CD4-positive, alpha-beta T cell treated with Interleukin-4 for 4 hours (primary cell): Measurements from ENCODE around the gene PARD3.

Experiments
- DNase-seq: peaks from one replicate; pipeline ENCODE4 v3.0.0-alpha.2; 2020

The PARD3 gene

DNA sequence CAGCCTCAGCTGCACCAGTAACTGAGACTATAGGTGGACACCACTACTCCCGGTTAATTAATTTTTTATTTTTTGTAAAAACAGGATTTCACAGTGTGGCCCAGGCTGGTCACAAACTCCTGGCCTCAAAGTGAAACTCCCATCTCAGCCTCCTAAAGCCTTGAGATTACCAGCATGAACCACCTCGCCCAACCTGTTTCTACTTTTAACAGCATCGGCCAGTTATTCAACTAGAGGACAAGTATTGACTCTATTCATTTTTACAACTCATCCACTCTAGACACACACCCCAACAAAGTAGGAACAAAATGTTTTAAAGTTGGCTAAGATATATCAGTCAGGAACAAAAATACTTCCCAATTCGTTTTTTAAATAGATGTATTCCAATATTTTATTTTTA lies 334.8 kb downstream of the PARD3 start:
- DNase-seq = no peak

DNA sequence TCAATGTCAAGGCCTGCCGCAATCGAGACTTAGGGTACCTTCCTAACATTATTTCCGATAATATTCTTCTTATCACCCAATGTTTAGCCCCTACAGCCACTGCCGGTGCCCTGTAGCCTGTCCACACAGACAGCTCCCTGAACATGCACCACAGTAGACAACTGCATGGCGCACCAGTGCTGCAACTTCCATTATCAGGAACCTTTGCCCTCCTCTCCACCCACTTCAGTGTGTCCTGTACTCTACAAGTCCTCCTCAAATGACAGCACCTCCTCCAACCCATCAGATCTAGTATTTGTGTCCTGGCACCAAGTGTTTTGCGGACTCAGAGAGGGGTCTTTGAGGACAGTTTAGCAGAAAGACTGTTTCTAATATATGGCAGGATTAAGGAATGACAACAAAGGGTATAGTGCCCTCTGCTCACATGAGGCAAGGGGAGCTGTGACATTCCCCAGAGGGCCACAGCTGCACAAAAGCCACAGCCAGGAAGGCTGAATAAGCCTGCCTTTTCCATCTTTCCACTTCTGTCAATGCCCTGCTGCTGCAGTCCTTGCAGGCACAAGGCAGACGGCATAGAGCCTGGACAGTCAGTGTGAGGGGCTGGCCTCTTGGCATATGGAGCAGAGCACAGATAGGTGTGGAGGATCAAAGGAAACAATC lies 335.4 kb downstream of the PARD3 start:
- no peak for DNase-seq

DNA sequence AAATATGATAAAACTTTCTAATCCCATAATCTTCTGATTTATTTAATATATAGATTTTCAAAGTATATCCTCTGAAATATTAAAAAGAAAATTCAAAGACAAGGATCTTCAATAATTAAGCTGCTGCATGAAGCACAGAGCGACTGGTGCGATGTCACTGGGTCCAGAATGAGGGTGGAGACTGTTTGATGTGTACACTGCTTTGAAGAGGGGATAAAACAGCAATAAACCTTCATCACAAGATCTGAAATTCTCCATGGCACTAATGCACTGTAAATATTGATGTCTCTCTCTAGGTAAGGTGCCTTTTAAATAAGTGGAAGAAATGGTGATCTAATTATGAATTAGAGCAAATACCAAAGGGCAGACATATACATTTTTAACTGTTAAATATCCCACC lies 337.8 kb downstream of the PARD3 start:
- DNase-seq = no peak

DNA sequence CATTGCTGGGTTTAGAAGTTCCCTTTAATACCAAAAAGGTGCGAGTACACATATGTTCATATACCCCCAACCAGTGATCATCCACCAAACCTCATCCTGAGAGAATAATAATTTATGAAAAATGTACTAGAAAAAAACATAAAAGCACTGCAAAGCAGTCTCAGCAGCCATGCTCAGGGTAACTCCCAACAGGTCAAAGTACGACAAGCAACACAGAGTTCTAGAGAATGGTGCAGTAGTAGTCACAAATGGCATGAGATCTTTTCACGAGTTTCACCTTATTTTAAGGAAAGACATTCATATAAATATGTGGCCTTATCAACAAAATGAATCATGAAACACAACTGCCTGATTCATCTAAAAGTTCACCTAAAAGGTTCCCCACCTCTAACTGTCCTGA lies 338.5 kb downstream of the PARD3 start:
- DNase-seq = no peak

DNA sequence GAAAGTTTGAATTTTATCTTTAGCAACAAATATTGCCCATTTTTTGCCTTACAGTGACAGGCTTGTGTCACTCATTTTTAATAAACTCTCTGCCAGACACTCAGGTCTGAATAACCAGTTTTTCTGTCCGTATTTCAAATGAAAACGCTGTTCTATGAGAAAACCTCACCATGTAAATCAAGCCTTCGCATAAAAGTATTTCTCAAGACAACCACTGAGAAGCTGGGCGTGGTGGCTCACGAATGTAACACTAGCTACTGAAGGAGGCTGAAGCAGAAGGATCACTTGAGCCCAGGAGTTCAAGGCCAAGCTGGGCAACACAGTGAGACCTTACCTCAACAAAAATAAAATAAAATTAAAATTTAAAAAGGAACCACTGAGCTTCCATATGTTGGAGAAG lies 339.3 kb downstream of the PARD3 start:
- DNase-seq = no peak

DNA sequence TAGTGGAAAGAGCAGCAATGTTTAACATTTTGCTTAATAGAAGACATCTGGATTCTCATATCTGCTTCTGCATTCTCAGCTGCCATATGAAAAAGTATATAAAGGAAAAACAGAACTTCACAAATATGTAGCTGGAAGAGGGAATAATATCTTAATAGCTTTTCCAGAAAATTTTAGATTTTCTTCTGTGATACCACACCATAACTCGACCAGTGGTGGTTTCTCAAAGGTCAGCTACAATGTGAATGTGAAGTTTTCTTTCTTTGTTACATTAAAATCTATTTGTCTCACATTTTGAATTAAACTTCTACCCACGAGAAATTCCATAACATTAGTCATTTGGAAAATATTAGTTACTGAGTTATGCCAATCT lies 339.8 kb downstream of the PARD3 start:
- DNase-seq = no peak

DNA sequence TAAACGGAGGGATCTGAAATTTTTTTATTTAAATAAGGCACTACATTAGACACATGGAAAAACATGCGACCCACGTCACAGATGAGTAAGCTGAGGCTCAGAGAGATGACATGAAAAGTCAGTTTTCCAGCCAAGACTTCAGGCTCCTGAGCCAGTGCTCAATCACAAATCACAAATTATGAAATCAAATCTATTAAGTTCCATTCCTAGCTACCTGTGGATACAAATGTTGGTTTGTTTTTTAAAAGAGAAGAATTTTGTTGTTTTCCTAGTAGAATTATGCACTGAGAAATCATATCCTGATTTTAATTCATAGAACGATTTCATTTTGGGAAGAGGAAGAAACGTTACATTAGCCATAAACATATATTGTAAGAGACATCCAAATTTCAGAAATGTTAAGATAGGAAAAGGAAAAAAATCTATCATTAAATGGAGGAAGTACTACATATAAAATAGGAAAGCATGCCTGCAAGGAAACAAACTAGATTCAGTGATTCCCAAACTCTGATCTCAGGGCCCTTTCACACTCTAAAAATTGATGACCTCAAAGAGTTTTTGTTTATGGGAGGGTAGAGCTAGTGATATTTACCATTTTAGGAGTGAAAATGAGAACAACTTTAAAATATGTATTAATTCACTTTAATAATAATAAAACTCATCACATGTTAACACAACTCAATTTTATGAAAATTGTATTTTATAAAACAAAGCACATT lies 340.4 kb downstream of the PARD3 start:
- no peak for DNase-seq

DNA sequence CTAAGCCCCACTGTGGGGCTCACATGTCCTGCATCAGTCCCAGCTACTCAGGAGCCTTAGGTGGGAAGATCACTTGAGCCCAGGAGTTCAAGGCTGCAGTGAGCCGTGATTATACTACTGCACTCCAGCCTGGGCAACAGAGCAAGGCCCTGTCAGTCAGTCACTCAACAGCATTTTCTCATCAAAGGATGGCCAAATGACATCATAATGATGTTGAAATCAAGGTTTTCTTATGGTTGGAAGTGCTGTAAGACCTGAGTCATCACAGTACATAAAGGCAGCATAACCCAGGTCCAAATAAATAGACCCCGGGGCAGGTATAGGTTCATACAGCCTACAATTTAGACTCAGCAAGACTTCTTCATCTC lies 341.1 kb downstream of the PARD3 start:
- DNase-seq = no peak

DNA sequence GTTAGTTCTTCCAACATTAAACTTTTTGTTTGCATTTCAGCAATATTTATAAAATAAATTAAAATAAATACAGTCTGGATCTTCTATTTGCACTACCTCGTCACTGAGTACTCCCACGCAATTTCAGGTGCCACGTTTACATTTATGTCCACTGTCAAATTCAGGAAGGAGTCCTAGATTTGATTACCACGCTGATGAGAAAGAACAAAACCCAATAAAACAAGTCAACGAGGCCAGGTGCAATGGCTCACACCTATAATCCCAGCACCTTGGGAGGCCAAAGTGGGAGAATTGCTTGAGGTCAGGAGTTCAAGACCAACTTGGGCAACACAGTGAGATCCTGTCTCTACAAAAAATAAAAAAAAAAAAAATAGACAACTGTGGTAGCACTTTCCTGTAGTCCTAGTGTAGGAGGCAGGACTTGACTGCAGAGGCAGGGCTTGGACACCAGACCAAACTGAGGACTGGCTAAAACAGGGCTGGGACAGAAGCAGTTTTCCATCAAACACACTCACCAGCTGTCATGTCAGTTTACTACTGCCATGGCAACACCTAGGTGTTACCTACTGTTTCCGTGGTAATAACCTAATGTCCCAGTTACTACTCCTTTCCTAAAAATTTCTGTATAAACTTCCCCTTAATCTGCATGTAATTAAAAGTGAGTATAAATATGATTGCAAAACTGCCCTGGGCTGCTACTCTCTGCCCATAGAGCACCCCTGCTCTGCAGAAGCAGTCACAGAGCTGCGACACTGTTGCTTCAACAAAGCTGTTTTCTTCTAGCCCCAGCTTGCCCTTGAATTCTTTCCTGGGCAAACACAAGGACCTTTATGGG lies 341.7 kb downstream of the PARD3 start:
- DNase-seq = no peak

DNA sequence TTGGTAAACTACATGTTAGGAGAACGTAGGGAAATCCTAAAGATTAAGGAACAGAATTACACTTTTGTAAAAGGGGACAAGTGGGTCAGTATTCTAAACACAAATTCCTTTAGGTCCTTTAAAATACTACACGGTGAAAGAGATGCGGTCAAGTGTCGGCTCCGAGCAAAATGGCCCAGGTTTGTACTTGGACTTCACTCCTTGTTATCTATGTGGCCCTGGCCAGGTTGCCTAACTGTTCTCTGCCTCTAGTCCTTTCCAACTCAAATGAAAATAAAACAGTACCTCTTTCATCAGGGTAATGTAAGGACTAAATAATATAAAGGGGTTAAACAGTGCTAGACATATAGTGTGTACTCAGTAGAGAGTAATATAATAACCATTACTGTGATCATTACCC lies 344.8 kb downstream of the PARD3 start:
- DNase-seq = no peak

DNA sequence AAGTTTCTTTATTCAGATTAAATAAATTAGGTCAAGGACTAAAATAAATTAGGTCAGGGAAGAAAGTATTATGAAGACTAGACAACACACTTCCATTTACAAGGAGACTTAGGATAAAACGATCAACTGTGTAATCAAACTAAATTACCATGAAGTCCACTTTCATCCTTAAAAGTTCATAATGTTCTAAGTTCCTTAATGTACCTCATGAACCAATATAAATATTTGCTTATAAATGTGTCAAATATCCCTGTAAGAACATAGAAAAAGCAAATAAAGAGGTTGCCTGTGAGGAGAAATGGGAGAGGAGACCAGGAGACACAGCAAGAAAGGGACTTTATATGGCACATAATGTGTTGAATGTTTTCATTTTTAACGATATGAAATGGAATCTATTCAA lies 345.6 kb downstream of the PARD3 start:
- no peak for DNase-seq

DNA sequence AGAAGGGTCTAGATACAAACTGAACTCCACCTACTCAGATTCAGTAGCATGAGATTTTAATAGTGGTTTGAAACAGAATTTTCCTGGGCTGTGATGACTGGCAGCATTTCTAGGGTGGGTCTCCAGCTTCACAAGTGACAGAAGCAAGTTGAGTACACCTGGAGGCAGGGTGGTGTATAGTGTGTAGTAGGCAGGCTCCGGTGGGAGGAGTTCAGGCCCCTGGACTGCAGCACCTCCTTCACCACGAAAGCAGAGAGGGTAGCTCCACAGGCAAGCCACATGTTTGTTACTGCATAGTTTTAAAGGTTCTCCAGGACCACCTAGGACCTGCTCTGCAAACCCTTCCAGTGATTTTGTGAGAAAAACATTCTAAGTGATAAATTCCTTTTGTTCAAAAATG lies 347.2 kb downstream of the PARD3 start:
- DNase-seq = no peak

DNA sequence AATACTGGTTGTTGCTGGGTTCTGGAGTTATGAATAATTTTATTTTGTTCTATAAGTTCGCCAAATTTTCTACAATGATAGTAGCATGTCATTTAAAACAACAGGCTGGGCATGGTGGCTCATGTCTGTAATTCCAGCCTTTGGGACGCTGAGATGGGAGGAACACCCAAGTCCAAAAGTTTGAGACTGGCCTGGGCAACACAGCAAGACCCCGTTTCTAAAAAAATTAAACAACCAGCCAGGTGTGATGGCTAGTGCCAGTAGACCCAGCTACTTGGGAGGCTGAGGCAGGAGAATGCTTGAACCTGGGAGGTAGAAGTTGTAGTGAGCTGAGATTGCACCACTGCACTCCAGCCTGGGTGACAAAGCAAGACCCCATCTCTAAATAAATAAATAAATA lies 347.7 kb downstream of the PARD3 start:
- no peak for DNase-seq

DNA sequence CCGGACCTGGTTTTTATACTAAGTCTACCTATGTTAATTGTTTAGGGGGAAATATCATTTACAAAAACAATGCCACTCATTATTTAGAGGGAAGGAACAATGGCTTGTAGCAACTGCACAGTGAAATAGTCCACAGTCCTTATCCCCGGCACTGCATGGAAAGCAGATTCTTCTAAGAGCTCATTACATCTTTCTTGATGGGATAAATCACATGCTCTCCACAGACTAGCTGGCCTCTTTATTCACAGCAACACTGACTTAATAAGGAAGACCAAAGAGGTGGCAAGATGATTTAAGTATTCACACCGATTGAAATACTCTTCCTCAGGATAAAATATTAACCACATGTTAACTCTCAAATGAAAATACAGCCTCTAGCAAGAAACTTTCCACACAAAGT lies 349.4 kb downstream of the PARD3 start:
- no peak for DNase-seq

DNA sequence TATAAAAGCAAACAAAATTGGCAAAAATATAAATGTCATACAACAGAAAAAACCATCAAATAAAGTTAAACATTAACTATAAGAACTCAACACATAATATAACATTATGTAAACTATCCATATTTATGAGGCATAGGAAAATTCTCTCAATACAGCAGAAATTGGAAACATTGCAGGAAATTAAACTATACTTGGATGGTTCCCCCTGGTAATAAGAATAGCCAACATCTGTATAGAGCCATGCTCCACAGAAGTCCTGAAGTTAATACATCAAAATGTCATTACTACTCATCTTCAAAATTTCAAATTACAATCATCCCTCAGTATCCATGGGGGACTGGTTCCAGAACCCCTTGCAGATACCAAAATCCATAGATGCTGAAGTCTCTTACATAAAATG lies 350.5 kb downstream of the PARD3 start:
- no peak for DNase-seq

DNA sequence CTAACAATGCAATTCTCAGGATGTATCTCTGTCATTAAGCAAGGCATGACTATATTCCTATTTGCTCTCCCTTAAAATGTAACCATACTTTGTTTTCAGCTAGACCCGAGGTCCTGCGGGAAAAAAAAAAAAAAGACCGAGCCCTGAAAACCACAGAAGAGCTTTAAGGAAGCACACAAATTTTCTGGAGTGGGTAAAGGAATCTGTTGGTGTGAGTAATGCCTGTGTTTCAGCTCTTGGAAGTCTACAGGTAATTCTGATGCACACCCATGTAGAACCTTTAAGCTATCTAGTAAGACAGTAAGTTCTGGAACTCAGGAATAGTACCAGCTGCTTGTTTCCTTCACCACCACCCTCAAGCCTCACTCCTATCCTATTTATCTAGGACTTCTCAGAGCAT lies 351.1 kb downstream of the PARD3 start:
- DNase-seq = no peak

DNA sequence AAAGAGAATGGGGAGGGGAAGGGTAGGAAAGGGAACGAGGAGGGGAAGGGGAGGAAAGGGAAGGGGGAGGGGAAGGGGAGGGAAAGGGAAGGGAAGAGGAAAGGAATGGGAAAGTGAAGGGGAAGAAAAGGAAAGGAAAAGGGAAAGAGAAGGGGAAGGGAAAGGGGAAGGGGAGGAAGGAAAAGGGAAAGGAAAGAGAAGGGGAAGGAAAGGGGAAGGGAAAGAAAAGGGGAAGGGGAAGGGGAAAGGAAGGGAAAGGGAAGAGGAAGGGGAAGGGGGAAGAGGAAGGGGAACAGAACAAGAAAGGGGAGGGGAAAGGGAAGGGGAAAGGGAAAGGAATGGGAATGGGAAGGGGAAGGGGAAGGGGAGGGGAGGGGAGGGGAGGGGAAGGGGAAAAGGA lies 352.1 kb downstream of the PARD3 start:
- no peak for DNase-seq

DNA sequence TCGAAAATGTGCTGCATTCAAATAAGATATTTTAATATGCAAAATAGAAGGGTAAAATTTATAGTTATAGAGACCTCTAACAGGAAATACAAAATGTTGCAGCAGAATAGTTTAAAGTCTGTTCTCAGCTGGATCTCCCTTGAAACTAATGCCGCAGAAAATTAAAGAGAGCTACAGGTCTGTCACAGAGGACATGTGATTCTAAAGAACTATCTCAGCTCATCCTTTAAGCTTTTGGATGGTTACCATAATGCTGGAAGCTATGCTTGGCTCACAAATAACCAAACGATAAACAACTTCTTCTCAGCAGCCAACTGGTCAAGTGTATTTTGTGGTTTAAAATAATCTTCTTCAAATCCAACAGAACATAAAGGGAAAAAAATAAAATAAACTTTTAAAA lies 353.0 kb downstream of the PARD3 start:
- no peak for DNase-seq

DNA sequence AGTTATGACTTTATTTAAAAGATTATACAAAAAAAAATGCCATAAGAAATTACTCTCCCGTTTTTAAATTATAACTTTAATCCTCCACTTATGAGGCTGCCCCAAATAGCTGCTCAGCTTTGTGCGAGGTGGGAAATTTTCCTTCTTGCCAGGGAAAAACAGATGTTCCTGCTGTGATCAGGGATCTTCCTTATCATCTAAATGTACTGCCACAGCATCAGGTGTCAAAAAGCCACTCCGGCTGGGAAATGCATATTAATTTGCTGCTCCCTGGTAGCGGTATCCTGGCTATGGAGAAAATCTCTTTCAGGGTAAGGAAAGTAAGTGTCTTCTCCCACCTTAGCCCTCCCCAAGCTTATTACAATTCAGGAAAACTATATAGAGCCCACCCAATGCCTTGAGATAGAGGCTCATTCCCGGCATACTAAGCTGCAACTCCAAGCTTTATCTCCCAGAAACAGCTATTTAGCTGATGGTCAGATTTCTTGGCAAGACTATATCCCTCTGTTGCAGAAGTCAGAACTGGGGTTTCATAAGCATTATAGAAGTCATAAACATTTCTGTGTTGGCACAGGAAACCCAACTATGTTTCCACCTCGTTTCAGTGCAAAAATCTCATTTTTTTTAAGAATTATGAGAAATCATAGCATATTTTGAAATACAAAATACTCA lies 360.4 kb downstream of the PARD3 start:
- no peak for DNase-seq

DNA sequence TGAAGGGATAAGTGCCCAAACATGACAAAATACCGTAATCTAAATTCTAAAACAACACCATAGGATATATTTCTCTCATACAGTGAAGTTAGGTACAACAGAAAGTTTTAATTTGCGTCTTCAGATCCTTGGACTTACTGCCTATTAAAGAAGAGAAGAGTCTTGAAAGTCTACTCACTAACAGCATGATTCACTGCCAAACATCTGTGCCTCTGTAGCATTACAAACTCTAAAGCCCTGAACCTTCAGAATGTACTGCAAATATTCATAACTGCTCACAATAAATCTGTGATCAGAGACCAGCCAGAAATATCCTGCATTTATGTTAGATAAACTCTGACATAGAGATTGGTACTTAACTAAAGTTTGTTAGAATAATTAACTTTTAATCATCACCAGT lies 365.3 kb downstream of the PARD3 start:
- DNase-seq = no peak

DNA sequence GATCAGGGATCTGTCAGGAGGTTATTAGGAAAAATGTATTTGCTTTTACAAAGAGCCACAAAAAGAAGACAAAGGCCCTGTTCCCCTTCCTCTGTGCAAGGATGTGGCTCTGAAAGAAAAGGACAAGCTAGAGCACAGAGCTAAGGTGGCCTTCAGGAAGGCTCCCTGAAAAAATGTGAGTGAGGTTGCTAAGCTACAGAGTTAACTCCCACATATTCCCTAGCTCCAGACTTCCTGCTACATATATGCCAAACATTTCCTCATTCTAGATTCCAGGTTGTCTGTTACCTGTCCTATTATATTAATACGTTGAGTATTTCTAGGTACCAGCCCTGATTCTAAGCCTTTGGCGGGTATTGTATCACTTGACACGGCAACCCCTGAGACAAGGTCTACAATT lies 369.0 kb downstream of the PARD3 start:
- DNase-seq = no peak

DNA sequence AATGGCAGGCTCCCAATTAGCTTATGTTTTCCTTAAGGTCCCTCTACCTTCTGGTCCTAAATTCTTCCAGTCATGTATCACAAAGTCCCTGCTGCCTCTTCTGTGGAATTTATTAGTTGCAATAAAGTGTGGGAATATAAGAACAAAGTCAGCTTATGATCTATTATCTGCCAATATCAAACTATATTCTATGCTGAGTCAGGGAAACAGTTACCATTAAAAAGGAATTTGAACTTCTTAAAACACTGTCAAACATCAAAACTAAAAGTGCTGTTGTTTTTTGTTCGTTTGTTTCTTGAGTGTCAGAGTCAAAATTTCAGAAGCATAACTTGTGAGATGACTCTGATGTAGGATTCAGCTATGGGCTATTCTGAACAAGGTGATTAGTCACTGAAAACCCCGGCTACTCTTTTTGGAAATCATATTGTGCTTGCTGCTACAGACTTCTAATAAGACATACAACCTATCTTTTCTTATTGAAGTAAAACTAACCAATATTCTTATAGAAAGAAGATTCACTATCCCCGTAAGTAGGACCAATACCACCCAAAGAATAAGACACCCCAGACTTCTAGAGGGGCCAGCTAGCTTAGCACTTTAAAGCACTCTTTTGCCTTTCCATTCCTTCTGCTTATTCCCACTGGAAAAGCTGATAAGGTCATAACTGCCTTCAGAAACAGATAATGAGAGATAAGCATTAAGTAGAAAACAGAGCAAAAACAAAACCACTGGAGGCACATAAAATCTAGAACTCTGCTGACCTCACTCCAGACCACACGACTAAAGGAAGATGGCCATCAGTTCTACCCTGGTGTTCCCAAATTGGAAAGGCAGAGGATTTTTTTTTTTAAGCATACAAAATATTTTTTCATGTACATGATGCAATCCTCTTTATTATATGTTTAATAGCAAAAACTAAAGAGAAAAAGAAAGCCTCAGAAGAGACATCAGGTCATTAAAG lies 370.6 kb downstream of the PARD3 start:
- no peak for DNase-seq
